ENCODE data around the gene TSHZ2. TPM values are rescaled to one million over a fixed set of nuclear protein-coding genes. Genes with fewer than 3 reads are reported as not detected.

Gene TSHZ2
- total RNA-seq, 1 experiment from 2014 or later = 0.07 TPM

GRCh38 chr20:53359425-53359824 lies 387.3 kb downstream of the TSHZ2 start:
- Histone ChIP-seq H3K4me2 (ENCODE audit: insufficient read depth, insufficient read length, low read length) (no peak overlapping the region), H3K23me2 (ENCODE audit: insufficient read length, low read depth, low read length, poor library complexity, severe bottlenecking) (no peaks in the 10 kb centered on the region), H4K8ac (replicated peaks; ENCODE audit: insufficient read length, low read depth, low read length) (no peak overlapping the region), H3K9me3 (ENCODE audit: control insufficient read depth, low read depth, low read length) (peaks cover 6% of the 10 kb centered on the region), H2BK15ac (ENCODE audit: low read depth, low read length) (no peak overlapping the region), H2BK20ac (ENCODE audit: low read depth, low read length, poor library complexity, severe bottlenecking) (no peak overlapping the region), H3K27ac (ENCODE audit: insufficient read length, low read depth, low read length) (no peak overlapping the region), H3K23ac (ENCODE audit: insufficient read length, low read depth, low read length) (no peak overlapping the region), H3K27me3 (ENCODE audit: insufficient read depth, low read length) (no peaks in the 10 kb centered on the region), H3K9ac (ENCODE audit: extremely low read depth, insufficient read length, low read length) (no peak overlapping the region), H2BK12ac (ENCODE audit: insufficient read length, low read depth, low read length) (no peak overlapping the region), H2BK120ac (ENCODE audit: low read depth, low read length, poor library complexity, severe bottlenecking) (no peak overlapping the region), H2BK5ac (ENCODE audit: insufficient read length, low read length) (no peak overlapping the region), H3K14ac (ENCODE audit: insufficient read depth, low read length) (no peak overlapping the region), H3T11ph (ENCODE audit: low read length) (no peak overlapping the region), H3K18ac (ENCODE audit: insufficient read length, low read depth, low read length) (no peak overlapping the region), H4K5ac (ENCODE audit: insufficient read length, low read depth, low read length) (no peak overlapping the region), H3K56ac (ENCODE audit: insufficient read length, low read depth, low read length) (no peak overlapping the region), H3K4me1 (ENCODE audit: insufficient read depth, low read length) (no peaks in the 10 kb centered on the region), H2AK5ac (ENCODE audit: insufficient read length, low read length) (no peak overlapping the region), H3K4ac (ENCODE audit: low read depth, low read length) (no peak overlapping the region), H2AFZ (ENCODE audit: low read length) (no peak overlapping the region), H3K79me2 (ENCODE audit: insufficient read depth, low read length) (no peaks in the 10 kb centered on the region), H3K79me1 (ENCODE audit: insufficient read depth, low read depth, low read length, poor library complexity, severe bottlenecking) (no peaks in the 10 kb centered on the region), H4K20me1 (ENCODE audit: control insufficient read depth, insufficient read depth, insufficient read length) (no peaks in the 10 kb centered on the region), H4K91ac (ENCODE audit: insufficient read length, low read depth, low read length) (no peak overlapping the region)
- Mint-ChIP-seq H3K4me1 (peaks cover 6 to 7% of the 10 kb centered on the region in 2 experiments), H3K9me3 (peaks cover 8 to 10% of the 10 kb centered on the region in 2 experiments; a peak in 4 of 5 replicates), H3K4me3 (no peak overlapping the region), H3K27ac (no peak overlapping the region), H3K36me3 (ENCODE audit: insufficient read depth in 1 of 3, low read depth in 3 of 3) (peaks cover 0 to 5% (median 3%) of the 10 kb centered on the region in 3 experiments; a peak in 3 of 7 replicates), H3K27me3 (ENCODE audit: low read depth) (no peaks in the 10 kb centered on the region)
- WGBS (ENCODE audit: extremely low coverage, insufficient read length, low lambda C conversion rate) = no CpG with 5 or more reads among the region's 7 CpGs
- no peak for DNase-seq
- TF ChIP-seq CTCF (conservative IDR thresholded peaks at IDR 0.05) = no peak

Measured in H9 (cell line).